Measurements from ENCODE around the gene PTEN.
"Not testable (repeated sequence)": the region's sequence is repeated elsewhere in the genome, so short reads cannot be mapped to it uniquely, and the experiment has no call there.

Gene PTEN

DNA sequence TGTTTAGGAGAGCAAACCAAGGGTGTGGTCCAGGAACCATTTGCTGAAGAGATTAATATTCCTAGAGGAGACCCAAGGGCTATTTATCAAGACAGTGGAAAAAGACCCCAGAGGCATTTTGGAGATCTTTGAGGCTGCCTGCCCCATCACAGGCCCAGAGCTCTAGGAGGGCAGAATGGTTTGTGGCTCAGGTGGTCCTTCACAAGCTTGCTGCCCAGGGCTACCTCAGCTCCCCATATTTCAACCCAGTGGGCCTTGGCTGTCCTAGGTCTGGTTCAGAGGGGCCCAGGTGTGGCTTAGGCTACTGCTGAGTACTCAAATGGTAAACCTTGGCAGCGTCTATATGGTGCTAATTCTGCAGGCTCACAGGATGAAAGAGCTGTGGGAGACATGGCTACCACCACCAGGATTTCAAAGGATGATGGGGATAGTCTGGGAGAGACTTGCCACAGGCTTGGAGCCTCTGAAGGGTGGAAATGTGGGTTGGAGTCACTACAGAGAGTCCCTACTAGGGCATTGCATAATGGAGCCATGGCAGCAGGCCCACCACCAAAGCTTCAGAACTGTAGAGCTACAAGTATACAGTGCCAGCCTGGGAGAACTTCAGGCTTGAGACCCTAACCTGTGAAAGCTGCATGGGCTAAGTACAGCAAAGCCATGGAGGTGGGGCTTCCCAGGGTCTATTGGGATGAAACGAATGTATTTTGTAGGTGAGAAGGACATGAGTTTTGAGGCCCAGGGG, 24.3 kb downstream of the PTEN start:
- H2AFZ ChIP-seq (ENCODE audit: low read length) = no peak overlapping the region
- no peaks in the 10 kb centered on the region for H3K9me2 ChIP-seq (replicated peaks; ENCODE audit: low read depth, low read length)
- H3K4me2 ChIP-seq (ENCODE audit: low read depth, low read length, poor library complexity, severe bottlenecking) = peak overlapping the region; percentile 71
- no peak overlapping the region for H3K9ac ChIP-seq (ENCODE audit: low read depth, low read length, poor library complexity, severe bottlenecking)
- peaks cover 33% of the 10 kb centered on the region for H3K4me1 ChIP-seq (ENCODE audit: insufficient read depth, low read length, poor library complexity, severe bottlenecking)
- H3K79me2 ChIP-seq (ENCODE audit: insufficient read depth, low read length) = peaks cover 100% of the 10 kb centered on the region
- H3F3A ChIP-seq (ENCODE audit: low read depth) = no peaks in the 10 kb centered on the region
- peaks cover 76% of the 10 kb centered on the region for H4K20me1 ChIP-seq (ENCODE audit: insufficient read depth, low read length, poor library complexity, severe bottlenecking)
- no peaks in the 10 kb centered on the region for H3K27me3 ChIP-seq (ENCODE audit: insufficient read depth, low read length, poor library complexity, severe bottlenecking)
- TF ChIP-seq EZH2phosphoT487 (IDR thresholded peaks at IDR 0.05; ENCODE audit: borderline replicate concordance) = no peak
- TF ChIP-seq, protein P1, sequence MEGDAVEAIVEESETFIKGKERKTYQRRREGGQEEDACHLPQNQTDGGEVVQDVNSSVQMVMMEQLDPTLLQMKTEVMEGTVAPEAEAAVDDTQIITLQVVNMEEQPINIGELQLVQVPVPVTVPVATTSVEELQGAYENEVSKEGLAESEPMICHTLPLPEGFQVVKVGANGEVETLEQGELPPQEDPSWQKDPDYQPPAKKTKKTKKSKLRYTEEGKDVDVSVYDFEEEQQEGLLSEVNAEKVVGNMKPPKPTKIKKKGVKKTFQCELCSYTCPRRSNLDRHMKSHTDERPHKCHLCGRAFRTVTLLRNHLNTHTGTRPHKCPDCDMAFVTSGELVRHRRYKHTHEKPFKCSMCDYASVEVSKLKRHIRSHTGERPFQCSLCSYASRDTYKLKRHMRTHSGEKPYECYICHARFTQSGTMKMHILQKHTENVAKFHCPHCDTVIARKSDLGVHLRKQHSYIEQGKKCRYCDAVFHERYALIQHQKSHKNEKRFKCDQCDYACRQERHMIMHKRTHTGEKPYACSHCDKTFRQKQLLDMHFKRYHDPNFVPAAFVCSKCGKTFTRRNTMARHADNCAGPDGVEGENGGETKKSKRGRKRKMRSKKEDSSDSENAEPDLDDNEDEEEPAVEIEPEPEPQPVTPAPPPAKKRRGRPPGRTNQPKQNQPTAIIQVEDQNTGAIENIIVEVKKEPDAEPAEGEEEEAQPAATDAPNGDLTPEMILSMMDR (conservative IDR thresholded peaks at IDR 0.05; ENCODE audit: low read length) = no peak
- H3K36me3 ChIP-seq (ENCODE audit: insufficient read depth, low read length) = peaks cover 65% of the 10 kb centered on the region
- H3K9me3 ChIP-seq (ENCODE audit: insufficient read depth, low read depth, low read length) = peaks cover 21% of the 10 kb centered on the region
- no peak overlapping the region for H3K4me3 ChIP-seq (ENCODE audit: low read length, poor library complexity, severe bottlenecking)

DNA sequence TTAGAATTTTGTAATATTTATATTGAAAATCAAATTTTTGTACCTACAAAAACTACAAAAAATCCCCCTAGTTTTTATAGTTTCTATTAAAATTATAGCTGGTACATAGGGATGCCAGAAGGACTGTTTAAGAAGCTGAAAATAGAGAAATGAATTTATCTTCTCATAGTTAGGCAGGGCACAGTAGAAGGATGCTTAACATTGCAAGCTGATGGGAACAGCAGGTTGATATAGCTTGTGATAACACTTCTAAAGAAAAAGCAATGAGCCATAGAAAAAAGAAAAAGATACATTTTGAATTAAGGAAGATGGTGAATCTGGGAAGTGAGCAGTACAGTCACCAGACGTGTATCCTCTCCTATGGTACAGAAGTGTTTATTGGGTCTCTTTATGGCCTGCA, 32.0 kb downstream of the PTEN start:
- Histone ChIP-seq H3K9me2 (replicated peaks; ENCODE audit: low read depth, low read length) (no peaks in the 10 kb centered on the region), H3K36me3 (ENCODE audit: insufficient read depth, low read length) (peaks cover 60% of the 10 kb centered on the region), H3K79me2 (ENCODE audit: insufficient read depth, low read length) (peaks cover 97% of the 10 kb centered on the region), H4K20me1 (ENCODE audit: insufficient read depth, low read length, poor library complexity, severe bottlenecking) (peaks cover 66% of the 10 kb centered on the region), H3F3A (ENCODE audit: low read depth) (peaks cover 6% of the 10 kb centered on the region; the same call in 1 of the 2 replicates), H3K4me3 (ENCODE audit: low read length, poor library complexity, severe bottlenecking) (no peak overlapping the region), H3K4me2 (ENCODE audit: low read depth, low read length, poor library complexity, severe bottlenecking) (peak overlapping the region; percentile 33), H3K4me1 (ENCODE audit: insufficient read depth, low read length, poor library complexity, severe bottlenecking) (peaks cover 22% of the 10 kb centered on the region), H2AFZ (ENCODE audit: low read length) (no peak overlapping the region), H3K9me3 (ENCODE audit: insufficient read depth, low read depth, low read length) (peaks cover 8% of the 10 kb centered on the region; the same call in 1 of the 2 replicates), H3K27me3 (ENCODE audit: insufficient read depth, low read length, poor library complexity, severe bottlenecking) (no peaks in the 10 kb centered on the region), H3K9ac (ENCODE audit: low read depth, low read length, poor library complexity, severe bottlenecking) (no peak overlapping the region)
- TF ChIP-seq EZH2phosphoT487 (IDR thresholded peaks at IDR 0.05; ENCODE audit: borderline replicate concordance) = no peak
- TF ChIP-seq, protein P1 (conservative IDR thresholded peaks at IDR 0.05; ENCODE audit: low read length) = no peak

DNA sequence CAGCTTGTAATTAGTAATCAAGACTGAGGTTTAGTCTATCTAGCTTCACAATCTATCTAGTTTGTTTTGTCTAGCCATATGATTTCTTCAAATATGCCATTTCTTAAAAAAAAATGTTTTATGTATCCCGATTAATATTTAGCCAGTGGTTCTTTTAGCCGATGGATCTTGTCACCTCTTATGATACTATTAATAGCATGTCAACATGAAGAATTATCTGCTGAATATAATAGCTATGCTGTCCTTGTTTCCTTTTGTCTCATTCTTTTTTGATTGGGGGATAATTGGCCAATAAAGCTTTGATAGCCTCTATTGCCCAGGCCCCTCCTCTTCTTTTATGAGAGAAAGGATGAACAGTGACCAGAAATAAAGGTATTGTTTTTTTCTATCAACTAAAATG, 32.8 kb downstream of the PTEN start:
- no peak overlapping the region for H2AFZ ChIP-seq (ENCODE audit: low read length)
- TF ChIP-seq, protein P1 (conservative IDR thresholded peaks at IDR 0.05; ENCODE audit: low read length) = no peak
- no peak for TF ChIP-seq EZH2phosphoT487 (IDR thresholded peaks at IDR 0.05; ENCODE audit: borderline replicate concordance)
- H3F3A ChIP-seq (ENCODE audit: low read depth) = peaks cover 6% of the 10 kb centered on the region; the same call in 1 of the 2 replicates
- no peak overlapping the region for H3K9ac ChIP-seq (ENCODE audit: low read depth, low read length, poor library complexity, severe bottlenecking)
- peak overlapping the region; percentile 33 for H3K4me2 ChIP-seq (ENCODE audit: low read depth, low read length, poor library complexity, severe bottlenecking)
- peaks cover 21% of the 10 kb centered on the region for H3K4me1 ChIP-seq (ENCODE audit: insufficient read depth, low read length, poor library complexity, severe bottlenecking)
- peaks cover 97% of the 10 kb centered on the region for H3K79me2 ChIP-seq (ENCODE audit: insufficient read depth, low read length)
- no peak overlapping the region for H3K4me3 ChIP-seq (ENCODE audit: low read length, poor library complexity, severe bottlenecking)
- peaks cover 54% of the 10 kb centered on the region for H3K36me3 ChIP-seq (ENCODE audit: insufficient read depth, low read length)
- no peaks in the 10 kb centered on the region for H3K27me3 ChIP-seq (ENCODE audit: insufficient read depth, low read length, poor library complexity, severe bottlenecking)
- no peaks in the 10 kb centered on the region for H3K9me2 ChIP-seq (replicated peaks; ENCODE audit: low read depth, low read length)
- H4K20me1 ChIP-seq (ENCODE audit: insufficient read depth, low read length, poor library complexity, severe bottlenecking) = peaks cover 59% of the 10 kb centered on the region
- peaks cover 8% of the 10 kb centered on the region; the same call in 1 of the 2 replicates for H3K9me3 ChIP-seq (ENCODE audit: insufficient read depth, low read depth, low read length)

GRCh38 chr10:87897957-87898356, 34.5 kb downstream of the PTEN start:
- H3K9me3 ChIP-seq (ENCODE audit: insufficient read depth, low read depth, low read length); H2AFZ ChIP-seq (ENCODE audit: low read length); H3K27me3 ChIP-seq (ENCODE audit: insufficient read depth, low read length, poor library complexity, severe bottlenecking); H3K4me2 ChIP-seq (ENCODE audit: low read depth, low read length, poor library complexity, severe bottlenecking); H3K9ac ChIP-seq (ENCODE audit: low read depth, low read length, poor library complexity, severe bottlenecking); H3K4me3 ChIP-seq (ENCODE audit: low read length, poor library complexity, severe bottlenecking); H3K9me2 ChIP-seq (replicated peaks; ENCODE audit: low read depth, low read length); H3F3A ChIP-seq (ENCODE audit: low read depth): not testable (repeated sequence)
- Histone ChIP-seq H3K36me3 (ENCODE audit: insufficient read depth, low read length) (peaks cover 58% of the 10 kb centered on the region), H4K20me1 (ENCODE audit: insufficient read depth, low read length, poor library complexity, severe bottlenecking) (peaks cover 46% of the 10 kb centered on the region), H3K79me2 (ENCODE audit: insufficient read depth, low read length) (peaks cover 97% of the 10 kb centered on the region), H3K4me1 (ENCODE audit: insufficient read depth, low read length, poor library complexity, severe bottlenecking) (peaks cover 15% of the 10 kb centered on the region)

DNA sequence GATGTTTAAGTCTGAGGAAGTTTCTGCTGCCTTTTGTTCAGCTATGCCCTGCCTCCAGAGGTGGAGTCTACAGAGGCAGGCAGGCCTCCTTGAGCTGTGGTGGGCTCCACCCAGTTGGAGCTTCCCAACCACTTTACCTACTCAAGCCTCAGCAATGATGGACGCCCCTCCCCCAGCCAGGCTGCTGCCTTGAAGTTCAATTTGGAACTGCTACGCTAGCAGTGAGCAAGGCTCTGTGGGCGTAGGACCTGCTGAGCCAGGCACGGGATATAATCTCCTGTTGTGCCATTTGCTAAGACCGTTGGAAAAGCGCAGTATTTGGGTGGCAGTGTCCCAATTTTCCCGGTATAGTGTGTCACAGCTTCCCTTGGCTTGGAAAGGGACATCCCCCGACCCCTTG, 40.0 kb downstream of the PTEN start:
- H3K9me2 ChIP-seq (replicated peaks; ENCODE audit: low read depth, low read length); H3F3A ChIP-seq (ENCODE audit: low read depth); H3K9me3 ChIP-seq (ENCODE audit: insufficient read depth, low read depth, low read length); H2AFZ ChIP-seq (ENCODE audit: low read length); H3K4me3 ChIP-seq (ENCODE audit: low read length, poor library complexity, severe bottlenecking); H3K4me2 ChIP-seq (ENCODE audit: low read depth, low read length, poor library complexity, severe bottlenecking); H3K27me3 ChIP-seq (ENCODE audit: insufficient read depth, low read length, poor library complexity, severe bottlenecking); H3K4me1 ChIP-seq (ENCODE audit: insufficient read depth, low read length, poor library complexity, severe bottlenecking); H3K9ac ChIP-seq (ENCODE audit: low read depth, low read length, poor library complexity, severe bottlenecking): not testable (repeated sequence)
- H3K79me2 ChIP-seq (ENCODE audit: insufficient read depth, low read length) = peaks cover 97% of the 10 kb centered on the region
- peaks cover 62% of the 10 kb centered on the region for H3K36me3 ChIP-seq (ENCODE audit: insufficient read depth, low read length)
- H4K20me1 ChIP-seq (ENCODE audit: insufficient read depth, low read length, poor library complexity, severe bottlenecking) = peaks cover 49% of the 10 kb centered on the region
